H1 (cell line): ENCODE data around the gene HES7. TPM values are rescaled to one million over a fixed set of nuclear protein-coding genes. Genes with fewer than 3 reads are reported as not detected.

Experiments
- CTCF ChIA-PET: fragments of 300-600 bp; sonication (Branson Sonifier 250); formaldehyde crosslinking; loops from one replicate; lab custom pipeline; 2021; ENCODE audit not compliant: partially characterized antibody; lab: Charles Lee
- POLR2A ChIA-PET: fragments of 300-600 bp; sonication (Branson Sonifier 250); formaldehyde crosslinking; loops from one replicate; lab custom pipeline; 2021; ENCODE audit warnings: inconsistent platforms; ENCODE audit not compliant: partially characterized antibody; lab: Charles Lee
- DNase-seq, 2 experiments: peaks; one replicate each; pipeline versions ENCODE4 v3.0.0 to v3.0.0-alpha.2; 2010 to 2022; ENCODE audit warnings: low spot score in 2 of 2, low read depth in 1 of 2, mixed read lengths in 1 of 2
- FAIRE-seq: peaks from 2 replicates; lab custom pipeline; 2011; peaks lifted over from hg19 to GRCh38; lab: Jason Lieb, UNC
- H2AFZ ChIP-seq: 2 replicates; pipeline ENCODE4 v1.8.1; 2012; ENCODE audit warnings: low read length, inconsistent platforms
- H2AK5ac ChIP-seq: 2 replicates; pipeline ENCODE4 v1.6.1; 2013; ENCODE audit warnings: low read depth, low read length
- H2BK120ac ChIP-seq: replicated peaks from 2 replicates; pipeline ENCODE3; 2013; ENCODE audit warnings: low read depth, low read length, inconsistent platforms
- H2BK12ac ChIP-seq: 2 replicates; pipeline ENCODE4 v1.6.1; 2013; ENCODE audit warnings: low read depth, low read length
- H2BK15ac ChIP-seq: 2 replicates; pipeline ENCODE4 v1.6.1; 2013; ENCODE audit warnings: low read length
- H2BK20ac ChIP-seq: 2 replicates; pipeline ENCODE4 v1.6.1; 2013; ENCODE audit warnings: low read length
- H2BK5ac ChIP-seq: 2 replicates; pipeline ENCODE4 v1.6.1; 2013; ENCODE audit warnings: low read depth, low read length
- H3K14ac ChIP-seq: 2 replicates; pipeline ENCODE4 v1.6.1; 2013; ENCODE audit warnings: inconsistent platforms; ENCODE audit not compliant: insufficient read length
- H3K18ac ChIP-seq: 2 replicates; pipeline ENCODE4 v1.6.1; 2013; ENCODE audit warnings: low read length; ENCODE audit errors: extremely low read depth
- H3K23ac ChIP-seq: 2 replicates; pipeline ENCODE4 v1.6.1; 2013; ENCODE audit warnings: inconsistent platforms; ENCODE audit not compliant: insufficient read length
- H3K23me2 ChIP-seq: 2 replicates; pipeline ENCODE4 v1.6.1; 2013; ENCODE audit warnings: low read depth, low read length
- H3K27ac ChIP-seq: 2 replicates; pipeline ENCODE4 v1.6.1; 2011; ENCODE audit warnings: low read depth, low read length, inconsistent platforms
- H3K27me3 ChIP-seq, 4 experiments: replicated peaks in 1 of 4; 1 replicate in 1 of 4; 2 replicates in 3 of 4; pipeline versions ENCODE4 v1.6.1 to v1.8.1; 2011 to 2013; ENCODE audit warnings: low read length in 3 of 4, mild to moderate bottlenecking in 3 of 4, inconsistent platforms in 2 of 4, mixed read lengths in 2 of 4, moderate library complexity in 1 of 4; ENCODE audit not compliant: control insufficient read depth in 3 of 4, insufficient read depth in 3 of 4; ENCODE audit errors: extremely low read depth in 1 of 4
- H3K36me3 ChIP-seq, 4 experiments: 2 replicates each; pipeline versions ENCODE4 v1.6.1 to v1.8.1; 2011 to 2013; ENCODE audit warnings: mild to moderate bottlenecking in 4 of 4, low read length in 3 of 4, moderate library complexity in 2 of 4, control low read depth in 1 of 4, inconsistent platforms in 1 of 4; ENCODE audit not compliant: insufficient read depth in 4 of 4, control insufficient read depth in 2 of 4
- H3K4ac ChIP-seq: replicated peaks from 2 replicates; pipeline ENCODE3; 2013; ENCODE audit warnings: low read length, low read depth, mixed read lengths, inconsistent platforms; ENCODE audit not compliant: insufficient read length
- H3K4me1 ChIP-seq, 4 experiments: replicated peaks in 1 of 4; 1 replicate in 1 of 4; 2 replicates in 3 of 4; pipeline versions ENCODE4 v1.6.1 to v1.8.1; 2011 to 2013; ENCODE audit warnings: low read length in 3 of 4, inconsistent platforms in 2 of 4, mixed read lengths in 1 of 4; ENCODE audit not compliant: insufficient read depth in 4 of 4, control insufficient read depth in 3 of 4
- H3K4me2 ChIP-seq, 2 experiments: 2 replicates each; pipeline versions ENCODE4 v1.6.1 to v1.8.1; 2011 to 2013; ENCODE audit warnings: low read depth in 2 of 2, low read length in 2 of 2, control low read depth in 1 of 2, inconsistent platforms in 1 of 2, mild to moderate bottlenecking in 1 of 2; ENCODE audit not compliant: insufficient read depth in 1 of 2
- H3K4me3 ChIP-seq, 4 experiments: fragments of 200-600, 300-600 bp in 1 of 4; sonication (generic), shearing (Covaris generic), sonication (Bioruptor Twin) in 1 of 4; 2 replicates each; pipeline versions ENCODE4 v1.5.1 to v1.8.1; 2011 to 2016; ENCODE audit warnings: low read length in 4 of 4, low read depth in 3 of 4, control low read depth in 2 of 4, inconsistent platforms in 2 of 4, mild to moderate bottlenecking in 2 of 4, mixed read lengths in 1 of 4, moderate library complexity in 1 of 4; ENCODE audit not compliant: insufficient read depth in 2 of 4; ENCODE audit errors: extremely low read depth in 1 of 4
- H3K56ac ChIP-seq: replicated peaks from 2 replicates; pipeline ENCODE3; 2013; ENCODE audit warnings: low read depth, mild to moderate bottlenecking, mixed read lengths, low read length, inconsistent platforms; ENCODE audit not compliant: insufficient read length
- H3K79me1 ChIP-seq: 2 replicates; pipeline ENCODE4 v1.6.1; 2013; ENCODE audit warnings: low read depth, low read length, control low read depth
- H3K79me2 ChIP-seq, 2 experiments: 2 replicates each; pipeline versions ENCODE4 v1.6.1 to v1.8.1; 2012 to 2013; ENCODE audit warnings: low read length in 2 of 2, mild to moderate bottlenecking in 2 of 2, inconsistent platforms in 1 of 2; ENCODE audit not compliant: insufficient read depth in 2 of 2, control insufficient read depth in 1 of 2
- H3K9ac ChIP-seq, 4 experiments: replicated peaks in 1 of 4; 1 replicate in 1 of 4; 2 replicates in 3 of 4; pipeline versions ENCODE4 v1.6.1 to v1.8.1; 2011 to 2013; ENCODE audit warnings: low read depth in 3 of 4, low read length in 3 of 4, control low read depth in 2 of 4, mild to moderate bottlenecking in 2 of 4, moderate library complexity in 2 of 4, inconsistent platforms in 1 of 4; ENCODE audit errors: extremely low read depth in 1 of 4
- H3K9me3 ChIP-seq, 2 experiments: 2 replicates each; pipeline versions ENCODE4 v1.6.1 to v1.8.1; 2012 to 2013; ENCODE audit warnings: mild to moderate bottlenecking in 2 of 2, moderate library complexity in 2 of 2, control low read depth in 1 of 2, inconsistent platforms in 1 of 2, low read depth in 1 of 2, low read length in 1 of 2, mixed read lengths in 1 of 2; ENCODE audit not compliant: insufficient read depth in 2 of 2
- H4K20me1 ChIP-seq, 2 experiments: replicated peaks in 1 of 2; 2 replicates each; pipeline versions ENCODE3 to v1.8.1; 2011 to 2013; ENCODE audit warnings: inconsistent platforms in 2 of 2, low read length in 2 of 2, mild to moderate bottlenecking in 1 of 2; ENCODE audit not compliant: insufficient read depth in 2 of 2, control insufficient read depth in 1 of 2
- H4K5ac ChIP-seq: 2 replicates; pipeline ENCODE4 v1.6.1; 2013; ENCODE audit warnings: low read length, low read depth, mixed read lengths, inconsistent platforms; ENCODE audit not compliant: insufficient read length
- H4K8ac ChIP-seq: 2 replicates; pipeline ENCODE4 v1.8.0; 2013; ENCODE audit warnings: mild to moderate bottlenecking, moderate library complexity, low read length, inconsistent platforms; ENCODE audit not compliant: insufficient read depth; ENCODE audit errors: extremely low read depth
- H4K91ac ChIP-seq: replicated peaks from 2 replicates; pipeline ENCODE3; 2013; ENCODE audit warnings: low read length, mixed read lengths, inconsistent platforms; ENCODE audit not compliant: insufficient read length
- BRCA1 ChIP-seq: IDR thresholded peaks from 2 replicates; pipeline ENCODE4 v1.6.1; 2012; ENCODE audit warnings: low read depth, low read length, improper control_type of control experiment
- CBX5 ChIP-seq: fragments of 300-800, 300-1000 bp; sonication (generic); IDR thresholded peaks from 2 replicates; pipeline ENCODE4 v1.7.1; 2016; ENCODE audit warnings: antibody characterized with exemption, low read length, low read depth
- CHD1 ChIP-seq: IDR thresholded peaks from 2 replicates; pipeline ENCODE4 v1.6.1; 2012; ENCODE audit warnings: low read depth, low read length, improper control_type of control experiment
- CREB1 ChIP-seq: IDR thresholded peaks from 2 replicates; pipeline ENCODE4 v1.6.1; 2012; ENCODE audit warnings: inconsistent platforms
- EP300 ChIP-seq, 2 experiments: IDR thresholded peaks; 1 replicate in 1 of 2; 2 replicates in 1 of 2; pipeline ENCODE4 v1.6.1; 2011 to 2012; ENCODE audit warnings: low read depth in 2 of 2, low read length in 2 of 2, mild to moderate bottlenecking in 2 of 2, borderline replicate concordance in 1 of 2, inconsistent platforms in 1 of 2, moderate library complexity in 1 of 2
- EZH2 ChIP-seq: fragments of 200-600 bp; sonication (generic); IDR thresholded peaks from 2 replicates; pipeline ENCODE4 v1.7.1; 2012; ENCODE audit warnings: low read depth, mild to moderate bottlenecking, moderate library complexity, low read length, inconsistent platforms; ENCODE audit not compliant: severe bottlenecking
- KDM5A ChIP-seq: fragments of 200-600 bp; IDR thresholded peaks from 2 replicates; pipeline ENCODE4 v1.7.1; 2012; ENCODE audit warnings: mild to moderate bottlenecking, low read length, inconsistent platforms, mixed read lengths
- NANOG ChIP-seq: IDR thresholded peaks from 2 replicates; pipeline ENCODE4 v1.6.1; 2011; ENCODE audit warnings: low read length, low read depth, mild to moderate bottlenecking, inconsistent platforms; ENCODE audit not compliant: insufficient read depth, poor library complexity, severe bottlenecking
- NRF1 ChIP-seq: IDR thresholded peaks from 2 replicates; pipeline ENCODE4 v1.6.1; 2011; ENCODE audit warnings: mild to moderate bottlenecking, low read depth, low read length, improper control_type of control experiment
- SAP30 ChIP-seq: fragments of 300-600 bp; sonication (generic); IDR thresholded peaks from 2 replicates; pipeline ENCODE4 v1.7.1; 2012; ENCODE audit warnings: low read length, moderate library complexity, mild to moderate bottlenecking, inconsistent platforms; ENCODE audit not compliant: insufficient read depth, insufficient replicate concordance
- SP4 ChIP-seq: IDR thresholded peaks from 2 replicates; pipeline ENCODE4 v1.6.1; 2012; ENCODE audit warnings: low read length, inconsistent platforms
- SUZ12 ChIP-seq: fragments of 200-600 bp; sonication (generic); IDR thresholded peaks from 2 replicates; pipeline ENCODE4 v1.6.1; 2012; ENCODE audit warnings: mild to moderate bottlenecking, inconsistent platforms, low read length, moderate library complexity, mixed read lengths
- WGBS, 2 experiments: shearing (Covaris generic) in 1 of 2; methylation state at CpG; one replicate each; pipeline versions ENCODE4 v1.1.6 to v1.1.7; 2013 to 2015; ENCODE audit warnings: low lambda C conversion rate in 2 of 2, mixed read lengths in 2 of 2, inconsistent platforms in 1 of 2, low coverage in 1 of 2, missing lambda C conversion rate in 1 of 2; ENCODE audit not compliant: insufficient replicate concordance in 2 of 2, insufficient coverage in 1 of 2, insufficient read length in 1 of 2; ENCODE audit errors: extremely low coverage in 1 of 2, missing lambda C conversion rate in 1 of 2; 5-methylcytosine and 5-hydroxymethylcytosine counted together
- polyA plus RNA-seq, 7 experiments: library from polyadenylated mRNA; depleted of rRNA in 3 of 7; stranded (reverse) in 5 of 7; unstranded in 2 of 7; fragments of >200 nt in 5 of 7; fragments of 200-250 nt in 2 of 7; gene quantifications; 1 replicate in 5 of 7; 2 replicates in 1 of 7; 4 replicates in 1 of 7; pipeline versions ENCODE4 v1.2.1 to v1.2.3, GENCODE V29; 2011 to 2013; ENCODE audit warnings: missing spikeins in 2 of 7, mixed read lengths in 2 of 7
- total RNA-seq: library from RNA; stranded (reverse); fragmentation: NEBNext Ultra II Directional; extraction: Animal tissue kit (Norgen Biotek cat#: 25700); gene quantifications from 2 replicates; pipeline ENCODE4 v1.2.1, GENCODE V29; 2021

Gene HES7
- total and polyA plus RNA-seq, 2 of the 8 experiments (the other 6 are each of a cell fraction or from before 2014, with no cell fraction given), result 0.20 to 0.32 TPM

- Histone ChIP-seq H3K79me1 (no peaks in the 10 kb centered on the region; the same call in 1 of the 2 replicates), H3K23me2 (peaks cover 10% of the 10 kb centered on the region), H3K4me3 (peak overlapping the region; percentile 34 to 65 (median 50); a peak in 7 of 8 replicates), H3K56ac (no peak overlapping the region), H4K91ac (no peak overlapping the region), H3K9ac (no peak overlapping the region), H4K20me1 (peaks cover 3 to 6% of the 10 kb centered on the region in 2 experiments), H4K5ac (no peak overlapping the region), H2BK15ac (no peak overlapping the region), H3K9me3 (no peaks in the 10 kb centered on the region), H3K4ac (no peak overlapping the region), H3K36me3 (no peaks in the 10 kb centered on the region), H3K27ac (no peak overlapping the region), H2AK5ac (no peak overlapping the region), H2BK12ac (no peak overlapping the region), H3K27me3 (peaks cover 39 to 84% (median 64%) of the 10 kb centered on the region in 4 experiments), H3K14ac (no peak overlapping the region), H3K23ac (no peak overlapping the region), H3K18ac (no peak overlapping the region; the same call in 1 of the 2 replicates), H2BK5ac (no peak overlapping the region), H2BK20ac (no peak overlapping the region), H4K8ac (peak overlapping the region; percentile 9; the same call in 1 of the 2 replicates), H3K4me1 (peaks cover 0 to 23% (median 9%) of the 10 kb centered on the region in 4 experiments; a peak in 5 of 7 replicates), H3K79me2 (no peaks in the 10 kb centered on the region), H2AFZ (no peak overlapping the region), H2BK120ac (no peak overlapping the region), H3K4me2 (peak overlapping the region; percentile 97 to 99)
- POLR2A ChIA-PET, result interaction anchor here (2.5 kb wide), 1 partner anchor 10 kb away, joined by 10 read pairs; no protein-coding TSS in a partner anchor
- WGBS, 2 experiments, result 5% methylated on average over 28 of the region's 28 CpGs; no CpG with 5 or more reads in 1 of the 2 experiments
- CTCF ChIA-PET, result interaction anchor here (3.3 to 17.3 kb wide), 5 partner anchors 11 to 45 kb away, joined by 14 to 315 read pairs (median 219); partner anchors contain the start of genes ALOX12B and ALOXE3
- DNase-seq (peak in 1 of 2 experiments; percentile 65), FAIRE-seq (no peak)
- TF ChIP-seq SUZ12 (peak; percentile 85), CREB1 (no peak), CBX5 (no peak), SAP30 (no peak), NANOG (no peak), BRCA1 (no peak), EP300 (IDR thresholded peaks at IDR 0.05; ENCODE audit: borderline replicate concordance in 1 of 2, low read depth in 2 of 2, low read length in 2 of 2) (no peak), SP4 (no peak), CHD1 (no peak), KDM5A (no peak), NRF1 (no peak), EZH2 (peak; percentile 88)
Observed at GRCh38 chr17:8072341-8072728, 51.6 kb downstream of the HES7 start.
